ENCODE measurements around the gene DBF4B.

- TF ChIP-seq CTCF (IDR thresholded peaks at IDR 0.05) = peak in 1 of 12 donors; percentile 12
- TF ChIP-seq POLR2A (IDR thresholded peaks at IDR 0.05) = no peak
These were observed 67.6 kb downstream of the DBF4B start for GRCh38 chr17:44775838-44776621.
